Measurements from ENCODE around the gene KLF7.
"Not testable (repeated sequence)": the region's sequence is repeated elsewhere in the genome, so short reads cannot be mapped to it uniquely, and the experiment has no call there.

KLF7 gene

GRCh38 chr2:207055257-207055656, 110.5 kb downstream of the KLF7 start:
- DNase-seq = no peak

- no peak for DNase-seq
Observed at GRCh38 chr2:207054521-207054920, 111.2 kb downstream of the KLF7 start.

- DNase-seq = no peak
Observed at GRCh38 chr2:207051385-207051965, 114.3 kb downstream of the KLF7 start.

GRCh38 chr2:207049122-207049521, 116.6 kb downstream of the KLF7 start:
- DNase-seq = no peak

GRCh38 chr2:207048416-207048815, 117.3 kb downstream of the KLF7 start:
- DNase-seq = no peak

GRCh38 chr2:207046724-207047123, 119.0 kb downstream of the KLF7 start:
- DNase-seq = no peak

GRCh38 chr2:207045531-207045930, 120.2 kb downstream of the KLF7 start:
- no peak for DNase-seq

- no peak for DNase-seq
Observed at GRCh38 chr2:207044379-207045362, 121.1 kb downstream of the KLF7 start.

GRCh38 chr2:207042841-207043240, 122.9 kb downstream of the KLF7 start:
- no peak for DNase-seq

GRCh38 chr2:207041786-207042554, 123.8 kb downstream of the KLF7 start:
- DNase-seq = no peak

- no peak for DNase-seq
Observed at GRCh38 chr2:207041279-207041678, 124.5 kb downstream of the KLF7 start.

- DNase-seq = no peak
Observed at GRCh38 chr2:207040696-207041095, 125.1 kb downstream of the KLF7 start.

GRCh38 chr2:207039225-207039624, 126.5 kb downstream of the KLF7 start:
- no peak for DNase-seq

GRCh38 chr2:207038299-207038698, 127.4 kb downstream of the KLF7 start:
- DNase-seq = no peak

GRCh38 chr2:207037896-207038295, 127.9 kb downstream of the KLF7 start:
- no peak for DNase-seq

- not testable (repeated sequence) for DNase-seq
Observed at GRCh38 chr2:207037023-207037422, 128.7 kb downstream of the KLF7 start.

GRCh38 chr2:207035875-207036274, 129.9 kb downstream of the KLF7 start:
- no peak for DNase-seq

- no peak for DNase-seq
Observed at GRCh38 chr2:207032490-207032889, 133.3 kb downstream of the KLF7 start.

All from right kidney (tissue), 1 donor.